ENCODE data around the gene MISP3.

The MISP3 gene

DNA sequence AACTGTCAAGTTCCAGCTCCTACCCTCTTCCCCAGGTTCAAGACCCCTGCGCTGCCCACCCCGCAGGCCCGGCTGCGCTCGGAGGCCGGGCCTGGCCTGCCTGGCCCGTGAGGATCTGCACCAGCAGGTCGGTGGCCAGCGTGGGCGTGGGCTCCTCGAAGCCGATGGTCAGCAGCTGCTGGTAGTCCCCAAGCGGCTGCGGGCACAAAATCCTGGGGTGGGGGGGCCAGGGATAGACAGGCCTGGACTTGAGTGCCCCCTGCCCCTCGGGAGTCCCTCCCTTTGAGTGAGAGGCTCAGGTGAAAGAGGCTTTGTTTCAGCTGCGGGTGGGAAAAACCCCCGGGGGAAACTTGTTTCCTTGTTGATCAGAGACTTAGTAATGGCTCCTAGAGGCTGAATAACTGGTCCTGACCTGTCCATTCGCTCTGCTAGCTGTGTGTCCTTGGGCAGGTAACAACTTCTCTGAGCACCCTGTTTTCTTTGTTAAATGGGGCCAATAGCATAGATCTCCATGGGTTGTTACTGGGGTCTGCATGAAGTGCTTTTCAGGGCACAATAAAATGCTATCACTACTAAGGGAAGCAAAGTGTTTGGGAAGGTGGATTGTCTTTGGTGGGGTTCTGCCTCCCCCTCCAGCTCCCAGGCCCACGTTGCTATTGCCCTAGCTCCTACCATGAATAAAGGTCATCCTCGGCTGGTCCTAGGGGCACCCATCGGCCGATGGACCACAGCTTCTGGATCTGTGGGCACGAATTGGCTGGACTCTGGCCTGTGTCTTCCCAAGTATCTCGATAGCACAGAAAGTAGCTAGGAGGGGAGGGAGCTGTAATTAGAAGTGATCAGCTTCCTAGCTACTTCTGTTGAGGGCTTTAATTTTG, 9.4 kb downstream of the MISP3 start:
- TF ChIP-seq TAF1 (IDR thresholded peaks at IDR 0.05; ENCODE audit: borderline replicate concordance, insufficient read depth, low read length) (no peak), SIN3A (IDR thresholded peaks at IDR 0.05; ENCODE audit: borderline replicate concordance, insufficient read depth, low read length) (no peak), REST (IDR thresholded peaks at IDR 0.05; ENCODE audit: insufficient read depth in 1 of 2, low read depth in 2 of 2, low read length in 2 of 2) (no peak), POLR2AphosphoS5 (IDR thresholded peaks at IDR 0.05; ENCODE audit: low read depth, low read length) (no peak), FOXP2 (optimal IDR thresholded peaks at IDR 0.05; ENCODE audit: borderline replicate concordance, extremely low read depth, extremely low read length, insufficient read depth) (no peak)

DNA sequence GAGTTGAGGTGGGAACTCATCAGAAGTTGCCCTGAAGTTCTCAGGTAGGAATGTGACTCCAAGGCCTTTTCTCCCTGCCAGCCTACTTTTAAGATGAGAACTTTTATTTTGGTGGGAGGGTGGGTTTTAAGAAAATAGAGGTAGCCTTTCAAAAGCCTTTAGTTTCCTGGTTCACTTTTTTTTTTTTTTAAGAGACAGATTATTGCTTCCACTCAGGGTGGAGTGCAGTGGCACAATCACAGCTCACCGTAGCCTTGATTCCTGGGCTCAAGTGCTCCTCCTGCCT, 10.0 kb downstream of the MISP3 start:
- TF ChIP-seq REST (IDR thresholded peaks at IDR 0.05; ENCODE audit: insufficient read depth in 1 of 2, low read depth in 2 of 2, low read length in 2 of 2): no peak
- no peak for TF ChIP-seq TAF1 (IDR thresholded peaks at IDR 0.05; ENCODE audit: borderline replicate concordance, insufficient read depth, low read length)
- TF ChIP-seq FOXP2 (optimal IDR thresholded peaks at IDR 0.05; ENCODE audit: borderline replicate concordance, extremely low read depth, extremely low read length, insufficient read depth): no peak
- no peak for TF ChIP-seq POLR2AphosphoS5 (IDR thresholded peaks at IDR 0.05; ENCODE audit: low read depth, low read length)
- TF ChIP-seq SIN3A (IDR thresholded peaks at IDR 0.05; ENCODE audit: borderline replicate concordance, insufficient read depth, low read length): no peak

- TF ChIP-seq FOXP2 (optimal IDR thresholded peaks at IDR 0.05; ENCODE audit: borderline replicate concordance, extremely low read depth, extremely low read length, insufficient read depth) (no peak), TAF1 (IDR thresholded peaks at IDR 0.05; ENCODE audit: borderline replicate concordance, insufficient read depth, low read length) (no peak), POLR2AphosphoS5 (IDR thresholded peaks at IDR 0.05; ENCODE audit: low read depth, low read length) (no peak), REST (IDR thresholded peaks at IDR 0.05; ENCODE audit: insufficient read depth in 1 of 2, low read depth in 2 of 2, low read length in 2 of 2) (no peak), SIN3A (IDR thresholded peaks at IDR 0.05; ENCODE audit: borderline replicate concordance, insufficient read depth, low read length) (no peak)
These were observed 12.9 kb downstream of the MISP3 start, which contains the start of gene C19orf67 for GRCh38 chr19:14085309-14085995. Gene C19orf67, minus strand, starts transcription at chr19:14085783. Its CDS starts 156 bp downstream, at chr19:14085627.

DNA sequence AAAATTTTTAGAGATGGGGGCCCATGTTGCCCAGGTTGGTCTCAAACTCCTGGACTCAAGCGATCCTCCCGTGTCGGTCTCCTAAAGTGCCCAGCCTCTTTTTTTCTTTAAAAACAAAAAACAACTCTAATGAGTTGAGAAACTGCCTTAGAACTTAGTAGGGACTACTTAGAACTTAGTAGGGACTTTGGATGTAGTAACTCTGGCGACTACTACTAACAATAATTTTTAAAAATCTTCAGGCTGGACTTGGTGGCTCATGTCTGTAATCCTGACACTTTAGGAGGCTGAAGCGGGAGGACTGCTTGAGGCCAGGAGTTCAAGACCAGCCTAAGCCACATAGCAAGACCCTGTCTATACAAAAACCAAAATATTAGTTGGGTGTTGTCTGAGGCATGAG, 13.5 kb downstream of the MISP3 start:
- TF ChIP-seq POLR2AphosphoS5 (IDR thresholded peaks at IDR 0.05; ENCODE audit: low read depth, low read length): no peak
- TF ChIP-seq TAF1 (IDR thresholded peaks at IDR 0.05; ENCODE audit: borderline replicate concordance, insufficient read depth, low read length): no peak
- TF ChIP-seq SIN3A (IDR thresholded peaks at IDR 0.05; ENCODE audit: borderline replicate concordance, insufficient read depth, low read length): no peak
- no peak for TF ChIP-seq FOXP2 (optimal IDR thresholded peaks at IDR 0.05; ENCODE audit: borderline replicate concordance, extremely low read depth, extremely low read length, insufficient read depth)
- no peak for TF ChIP-seq REST (IDR thresholded peaks at IDR 0.05; ENCODE audit: insufficient read depth in 1 of 2, low read depth in 2 of 2, low read length in 2 of 2)
